ENCODE data around the gene ITGB8.

The ITGB8 gene

DNA sequence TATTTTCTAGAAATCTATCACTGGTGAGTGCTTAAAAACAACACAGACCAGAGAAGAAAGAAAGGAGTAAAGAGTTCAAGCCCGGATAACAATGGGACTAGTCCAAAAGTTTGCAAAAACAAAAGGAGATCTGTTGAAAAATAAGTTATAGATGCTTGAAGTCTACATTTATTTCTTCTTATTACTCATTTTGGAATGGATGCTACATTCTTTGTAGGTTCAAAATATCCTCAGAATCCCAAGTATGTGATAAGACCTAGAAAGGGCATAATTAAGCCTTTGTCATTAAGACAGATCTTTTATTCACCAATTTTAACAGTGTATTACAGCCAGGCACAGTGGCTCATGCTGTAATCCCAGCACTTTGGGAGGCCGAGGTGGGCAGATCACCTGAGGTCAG, 42.7 kb upstream of the ITGB8 start:
- TF ChIP-seq, protein P1, sequence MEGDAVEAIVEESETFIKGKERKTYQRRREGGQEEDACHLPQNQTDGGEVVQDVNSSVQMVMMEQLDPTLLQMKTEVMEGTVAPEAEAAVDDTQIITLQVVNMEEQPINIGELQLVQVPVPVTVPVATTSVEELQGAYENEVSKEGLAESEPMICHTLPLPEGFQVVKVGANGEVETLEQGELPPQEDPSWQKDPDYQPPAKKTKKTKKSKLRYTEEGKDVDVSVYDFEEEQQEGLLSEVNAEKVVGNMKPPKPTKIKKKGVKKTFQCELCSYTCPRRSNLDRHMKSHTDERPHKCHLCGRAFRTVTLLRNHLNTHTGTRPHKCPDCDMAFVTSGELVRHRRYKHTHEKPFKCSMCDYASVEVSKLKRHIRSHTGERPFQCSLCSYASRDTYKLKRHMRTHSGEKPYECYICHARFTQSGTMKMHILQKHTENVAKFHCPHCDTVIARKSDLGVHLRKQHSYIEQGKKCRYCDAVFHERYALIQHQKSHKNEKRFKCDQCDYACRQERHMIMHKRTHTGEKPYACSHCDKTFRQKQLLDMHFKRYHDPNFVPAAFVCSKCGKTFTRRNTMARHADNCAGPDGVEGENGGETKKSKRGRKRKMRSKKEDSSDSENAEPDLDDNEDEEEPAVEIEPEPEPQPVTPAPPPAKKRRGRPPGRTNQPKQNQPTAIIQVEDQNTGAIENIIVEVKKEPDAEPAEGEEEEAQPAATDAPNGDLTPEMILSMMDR (IDR thresholded peaks at IDR 0.05; ENCODE audit: control insufficient read depth, extremely low read depth, insufficient read depth) = no peak
- DNase-seq (ENCODE audit: low read depth) = no peak
- no peak overlapping the region for H3K4me3 ChIP-seq (ENCODE audit: low read depth, low read length)

DNA sequence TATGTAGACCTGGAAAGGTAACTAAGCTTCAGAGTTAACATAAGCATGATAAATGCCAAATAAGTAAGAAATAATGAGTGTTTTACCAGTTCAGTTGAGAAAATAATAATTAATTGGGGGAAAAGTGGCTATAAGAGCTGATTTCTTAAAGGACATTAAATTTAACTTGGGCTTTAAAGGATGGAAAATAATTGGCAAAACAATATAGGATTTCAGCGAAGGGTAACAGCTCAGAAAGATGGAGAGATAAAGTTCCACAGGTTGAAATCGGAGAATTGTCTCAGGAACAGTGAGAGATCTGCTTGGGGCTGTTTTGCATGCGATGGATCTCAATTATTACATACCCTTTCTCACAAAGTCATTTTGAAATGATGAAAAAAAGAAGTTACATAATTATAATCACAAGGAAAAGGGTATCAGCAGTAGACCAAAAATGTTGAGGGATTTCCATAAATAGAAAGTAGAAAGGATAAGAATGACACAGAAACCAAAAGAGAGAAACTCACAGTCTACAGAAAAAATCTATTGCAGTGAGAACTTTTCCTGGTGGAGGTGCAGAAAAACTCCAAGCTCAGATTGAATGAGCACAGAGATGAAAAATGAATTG, 40.1 kb upstream of the ITGB8 start:
- TF ChIP-seq, protein P1 (IDR thresholded peaks at IDR 0.05; ENCODE audit: control insufficient read depth, extremely low read depth, insufficient read depth) = no peak
- H3K4me3 ChIP-seq (ENCODE audit: low read depth, low read length) = no peak overlapping the region
- no peak for DNase-seq (ENCODE audit: low read depth)

DNA sequence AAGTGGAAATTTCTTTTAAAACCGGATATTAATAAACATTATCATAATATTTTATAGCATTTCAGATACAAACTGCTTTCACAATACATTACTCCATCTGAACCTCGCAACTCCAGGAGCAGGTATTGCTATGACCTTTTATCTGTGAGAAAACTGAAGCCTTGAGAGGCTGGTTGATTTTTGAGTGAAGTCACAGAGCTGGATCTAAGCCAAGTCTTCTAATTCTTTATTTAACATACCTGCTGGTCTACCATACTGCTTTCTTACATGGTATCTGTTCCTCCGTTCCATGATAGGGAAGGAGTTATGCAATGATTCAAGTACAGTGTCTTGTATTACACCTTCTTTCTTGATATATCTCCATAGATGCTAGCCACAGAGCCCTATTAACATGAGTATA, 37.4 kb upstream of the ITGB8 start:
- TF ChIP-seq, protein P1 (IDR thresholded peaks at IDR 0.05; ENCODE audit: control insufficient read depth, extremely low read depth, insufficient read depth) = no peak
- H3K4me3 ChIP-seq (ENCODE audit: low read depth, low read length) = no peak overlapping the region
- no peak for DNase-seq (ENCODE audit: low read depth)

DNA sequence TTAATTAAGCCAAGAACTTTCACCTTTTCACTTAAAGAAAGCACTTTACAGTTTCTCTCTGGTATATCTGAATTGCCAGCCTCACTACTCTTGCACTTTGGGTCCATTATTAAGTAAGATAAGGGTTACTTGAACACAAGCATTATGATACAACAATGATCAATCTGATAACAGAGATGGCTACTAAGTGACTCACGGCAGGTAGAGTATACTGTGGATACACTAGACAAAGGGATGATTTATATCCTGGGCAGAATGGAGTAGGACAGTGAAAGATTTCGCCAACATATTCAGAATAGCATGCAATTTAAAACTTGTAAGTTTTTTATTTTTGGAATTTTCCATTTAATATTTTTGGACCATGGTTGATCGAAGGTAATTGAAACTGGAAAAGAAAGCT, 34.3 kb upstream of the ITGB8 start:
- TF ChIP-seq, protein P1 (IDR thresholded peaks at IDR 0.05; ENCODE audit: control insufficient read depth, extremely low read depth, insufficient read depth) = no peak
- no peak for DNase-seq (ENCODE audit: low read depth)
- no peak overlapping the region for H3K4me3 ChIP-seq (ENCODE audit: low read depth, low read length)

DNA sequence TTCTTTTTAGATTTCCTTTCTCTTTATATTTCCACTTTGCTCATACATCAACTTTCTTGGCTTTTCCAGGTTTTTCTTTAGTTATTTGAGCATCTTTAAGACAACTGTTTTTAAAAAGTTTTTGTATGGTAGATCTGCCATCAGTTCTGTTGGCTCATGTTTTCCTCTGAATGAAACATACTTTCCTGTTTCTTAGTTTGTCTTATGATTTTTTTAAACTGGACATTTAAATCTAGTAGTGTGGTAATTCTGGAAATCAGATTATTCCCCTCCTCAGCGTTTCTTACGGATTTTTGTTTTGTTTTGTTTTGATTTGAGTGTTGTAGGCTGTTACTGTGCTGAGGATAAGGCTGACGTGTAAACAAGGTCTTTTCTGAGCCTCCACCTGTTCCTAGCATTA, 33.8 kb upstream of the ITGB8 start:
- TF ChIP-seq, protein P1 (IDR thresholded peaks at IDR 0.05; ENCODE audit: control insufficient read depth, extremely low read depth, insufficient read depth) = no peak
- no peak for DNase-seq (ENCODE audit: low read depth)
- H3K4me3 ChIP-seq (ENCODE audit: low read depth, low read length) = no peak overlapping the region

DNA sequence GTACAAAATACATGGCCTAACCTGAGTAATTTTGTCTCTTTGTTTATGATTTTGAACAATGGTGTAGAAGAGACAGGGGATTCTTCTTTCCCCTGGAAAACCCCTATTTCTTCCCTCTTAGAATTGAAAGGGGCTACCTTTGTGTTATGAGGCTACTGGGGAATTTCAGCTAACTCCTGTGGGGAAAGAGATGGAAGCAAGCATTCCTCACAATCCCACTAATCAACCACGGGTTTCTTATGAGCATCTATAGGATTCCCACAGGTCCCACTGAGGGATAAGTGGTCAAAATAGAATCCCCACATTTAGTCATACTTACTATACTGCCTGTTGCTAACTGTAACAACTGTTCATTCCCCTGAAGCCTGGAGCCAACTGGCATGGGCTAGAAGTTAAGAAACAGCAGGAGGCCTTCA, 32.2 kb upstream of the ITGB8 start:
- DNase-seq (ENCODE audit: low read depth) = no peak
- no peak overlapping the region for H3K4me3 ChIP-seq (ENCODE audit: low read depth, low read length)
- TF ChIP-seq, protein P1 (IDR thresholded peaks at IDR 0.05; ENCODE audit: control insufficient read depth, extremely low read depth, insufficient read depth) = no peak

DNA sequence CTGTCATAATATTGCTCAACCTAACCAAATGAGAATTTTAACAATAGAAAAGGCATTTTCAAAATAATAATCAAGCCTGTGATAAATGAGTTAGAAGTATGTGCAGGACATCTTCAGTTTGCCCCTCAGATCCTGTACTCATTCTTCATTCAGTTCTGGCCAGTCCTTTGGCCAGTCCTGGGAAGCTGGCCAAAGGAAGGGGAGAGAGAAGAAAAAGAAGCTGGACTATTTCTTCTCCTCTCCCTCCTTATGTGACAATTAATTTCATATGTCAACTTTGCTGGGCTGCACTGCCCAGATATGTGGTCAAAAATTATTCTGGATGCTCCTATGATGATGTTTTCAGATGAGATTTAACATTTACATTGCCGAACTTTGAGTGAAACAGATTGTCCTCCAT, 31.6 kb upstream of the ITGB8 start:
- no peak for DNase-seq (ENCODE audit: low read depth)
- TF ChIP-seq, protein P1 (IDR thresholded peaks at IDR 0.05; ENCODE audit: control insufficient read depth, extremely low read depth, insufficient read depth) = no peak

More for the DNA sequence above, 31.6 kb upstream of the ITGB8 start:
- H3K4me3 ChIP-seq (ENCODE audit: low read depth, low read length) = no peak overlapping the region
